Measurements from ENCODE around the gene ATG14. TPM values are rescaled to one million over a fixed set of nuclear protein-coding genes. Genes with fewer than 3 reads are reported as not detected.

Gene ATG14
- total RNA-seq, 3 donors from 2014 or later: 8.3 to 15.1 (median 10.8) TPM

DNA sequence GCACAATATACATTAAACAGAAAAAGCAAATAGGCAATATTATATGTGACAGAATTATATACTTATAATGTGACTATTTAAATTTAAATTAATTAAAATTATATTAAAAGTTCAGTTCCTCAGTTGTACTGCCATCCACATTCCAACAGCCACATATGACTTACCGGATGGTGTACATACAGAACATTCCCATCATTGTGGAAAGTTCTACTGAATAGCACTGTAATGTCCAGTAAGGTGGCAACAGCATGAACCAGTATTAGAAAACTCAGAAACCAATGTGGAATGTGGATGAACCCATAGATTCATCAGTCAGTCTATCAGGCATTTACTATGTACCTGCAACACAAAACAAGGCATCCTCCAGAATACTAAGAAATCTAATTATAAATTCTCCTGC lies 12.4 kb downstream of the ATG14 start:
- H3K4me1 ChIP-seq (ENCODE audit: low read depth): no peaks in the 10 kb centered on the region
- no peak overlapping the region for H3K4me3 ChIP-seq
- DNase-seq (no peak), ATAC-seq (no peak)
- TF ChIP-seq, protein P1, sequence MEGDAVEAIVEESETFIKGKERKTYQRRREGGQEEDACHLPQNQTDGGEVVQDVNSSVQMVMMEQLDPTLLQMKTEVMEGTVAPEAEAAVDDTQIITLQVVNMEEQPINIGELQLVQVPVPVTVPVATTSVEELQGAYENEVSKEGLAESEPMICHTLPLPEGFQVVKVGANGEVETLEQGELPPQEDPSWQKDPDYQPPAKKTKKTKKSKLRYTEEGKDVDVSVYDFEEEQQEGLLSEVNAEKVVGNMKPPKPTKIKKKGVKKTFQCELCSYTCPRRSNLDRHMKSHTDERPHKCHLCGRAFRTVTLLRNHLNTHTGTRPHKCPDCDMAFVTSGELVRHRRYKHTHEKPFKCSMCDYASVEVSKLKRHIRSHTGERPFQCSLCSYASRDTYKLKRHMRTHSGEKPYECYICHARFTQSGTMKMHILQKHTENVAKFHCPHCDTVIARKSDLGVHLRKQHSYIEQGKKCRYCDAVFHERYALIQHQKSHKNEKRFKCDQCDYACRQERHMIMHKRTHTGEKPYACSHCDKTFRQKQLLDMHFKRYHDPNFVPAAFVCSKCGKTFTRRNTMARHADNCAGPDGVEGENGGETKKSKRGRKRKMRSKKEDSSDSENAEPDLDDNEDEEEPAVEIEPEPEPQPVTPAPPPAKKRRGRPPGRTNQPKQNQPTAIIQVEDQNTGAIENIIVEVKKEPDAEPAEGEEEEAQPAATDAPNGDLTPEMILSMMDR (IDR thresholded peaks at IDR 0.05): no peak
- no peaks in the 10 kb centered on the region for H3K36me3 ChIP-seq (ENCODE audit: low read depth)
- no peaks in the 10 kb centered on the region for H3K9me3 ChIP-seq
- intact Hi-C loops (cut with DNase I, micrococcal nuclease): no loop called here

DNA sequence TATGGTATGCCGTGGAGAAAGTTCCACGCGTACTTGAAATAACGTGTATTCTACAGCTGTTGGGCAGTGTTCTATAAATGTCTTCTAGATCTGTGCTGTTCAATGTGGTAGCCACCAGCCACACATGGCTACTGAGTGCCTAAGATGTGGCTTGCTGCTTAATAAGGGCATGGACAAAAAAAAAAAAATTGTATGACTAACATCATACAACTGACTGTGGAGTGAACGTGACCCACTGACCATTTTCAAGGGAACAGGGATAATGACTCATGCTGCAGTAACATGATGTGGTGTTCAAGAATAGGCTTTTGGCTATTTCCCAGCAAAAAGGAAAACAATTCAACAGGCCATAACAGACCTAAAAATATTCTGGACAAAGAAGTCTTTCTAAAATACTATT lies 13.0 kb downstream of the ATG14 start:
- TF ChIP-seq, protein P1 (IDR thresholded peaks at IDR 0.05): no peak
- no peaks in the 10 kb centered on the region for H3K4me1 ChIP-seq (ENCODE audit: low read depth)
- DNase-seq (no peak), ATAC-seq (peak; percentile 9)
- no peaks in the 10 kb centered on the region for H3K9me3 ChIP-seq
- intact Hi-C loops (cut with DNase I, micrococcal nuclease): no loop called here
- H3K4me3 ChIP-seq: no peak overlapping the region
- no peaks in the 10 kb centered on the region for H3K36me3 ChIP-seq (ENCODE audit: low read depth)

DNA sequence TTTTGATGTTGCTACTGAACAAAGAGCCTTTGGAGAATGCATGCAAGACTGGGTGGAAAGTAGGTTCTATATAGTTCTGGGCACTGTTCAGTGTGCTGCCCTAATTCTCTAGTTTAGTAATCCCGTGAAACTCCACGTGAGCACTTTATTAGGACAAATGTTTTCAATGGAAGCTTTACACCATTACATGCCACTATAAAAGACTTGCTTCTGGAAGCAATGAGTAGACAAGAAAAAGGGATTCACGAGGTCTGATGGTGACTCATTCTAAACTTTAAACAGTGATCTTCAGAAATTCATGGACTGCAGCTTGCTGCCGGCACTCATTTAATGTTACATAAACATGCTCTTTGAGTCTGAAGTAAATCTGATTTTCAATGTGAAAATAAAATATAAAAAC lies 22.3 kb downstream of the ATG14 start:
- no peak overlapping the region for H3K4me3 ChIP-seq
- TF ChIP-seq, protein P1 (IDR thresholded peaks at IDR 0.05): no peak
- H3K36me3 ChIP-seq (ENCODE audit: low read depth): peaks cover 6% of the 10 kb centered on the region
- intact Hi-C loops (cut with DNase I, micrococcal nuclease): no loop called here
- peaks cover 2% of the 10 kb centered on the region for H3K4me1 ChIP-seq (ENCODE audit: low read depth)
- DNase-seq: no peak
- ATAC-seq: no peak
- no peaks in the 10 kb centered on the region for H3K9me3 ChIP-seq

DNA sequence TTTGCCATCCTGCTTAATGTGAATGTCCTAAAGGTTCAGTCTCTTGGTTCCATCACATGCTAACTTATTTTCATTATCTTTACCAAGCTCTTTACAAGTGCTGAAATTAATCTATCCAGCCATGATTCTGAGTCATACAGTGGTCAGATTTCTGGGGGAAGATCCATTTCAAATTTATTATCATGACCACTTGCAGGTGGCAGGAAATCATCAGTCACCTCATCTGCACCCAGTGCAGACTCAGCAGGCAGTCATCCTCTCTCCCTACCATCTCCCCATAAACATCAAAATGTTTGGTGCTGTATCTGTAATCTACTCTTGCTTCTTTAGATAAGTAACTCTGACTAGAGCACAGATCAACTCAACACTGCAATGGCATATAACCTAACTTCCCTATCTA lies 23.5 kb downstream of the ATG14 start:
- no peak overlapping the region for H3K4me3 ChIP-seq
- H3K9me3 ChIP-seq: no peaks in the 10 kb centered on the region
- DNase-seq (no peak), ATAC-seq (no peak)
- peaks cover 6% of the 10 kb centered on the region for H3K36me3 ChIP-seq (ENCODE audit: low read depth)
- TF ChIP-seq, protein P1 (IDR thresholded peaks at IDR 0.05): no peak
- intact Hi-C loops (cut with DNase I, micrococcal nuclease): no loop called here
- H3K4me1 ChIP-seq (ENCODE audit: low read depth): peaks cover 2% of the 10 kb centered on the region

DNA sequence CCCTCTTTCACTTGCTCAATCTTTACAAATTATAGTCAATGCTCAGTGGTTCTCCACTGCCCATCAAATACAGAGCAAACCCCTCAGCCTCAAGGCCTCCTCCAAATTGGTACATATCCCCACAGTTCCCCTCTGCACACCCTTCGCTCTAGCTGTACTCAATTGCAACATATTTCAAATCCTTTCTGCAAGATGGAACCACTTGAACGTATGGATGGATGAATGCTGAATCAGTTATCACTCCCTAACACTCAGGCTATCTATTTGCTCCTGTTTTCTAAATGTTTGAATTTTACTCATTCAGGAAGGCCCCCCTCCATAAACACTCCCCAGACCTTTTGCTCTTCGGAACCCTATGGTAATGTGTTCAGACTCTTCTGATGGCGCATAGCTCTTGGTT lies 24.5 kb downstream of the ATG14 start:
- H3K36me3 ChIP-seq (ENCODE audit: low read depth): peaks cover 6% of the 10 kb centered on the region
- no peak for DNase-seq
- TF ChIP-seq, protein P1 (IDR thresholded peaks at IDR 0.05): no peak
- intact Hi-C loops (cut with DNase I, micrococcal nuclease): no loop called here
- H3K4me3 ChIP-seq: no peak overlapping the region
- no peak for ATAC-seq
- no peaks in the 10 kb centered on the region for H3K9me3 ChIP-seq
- peaks cover 2% of the 10 kb centered on the region for H3K4me1 ChIP-seq (ENCODE audit: low read depth)

All from mucosa of descending colon (tissue), 3 donors.